Endothelial cell of umbilical vein (primary cell): ENCODE data around the gene NDUFS8. TPM values are rescaled to one million over a fixed set of nuclear protein-coding genes. Genes with fewer than 3 reads are reported as not detected.

Source experiments
- BruUV-seq: library from RNA; stranded (reverse); fragments of 400-500 nt; replicated peaks from 2 replicates; lab custom pipeline; 2021; lab: Mats Ljungman, UMichigan
- CTCF ChIA-PET: fragments of 300-600, 350-600 bp; sonication (Branson Sonifier 250); formaldehyde crosslinking; loops from one replicate; lab custom pipeline; 2021; ENCODE audit warnings: antibody characterized with exemption, inconsistent platforms; lab: Charles Lee
- POLR2A ChIA-PET: fragments of 300-600, 350-600 bp; sonication (Branson Sonifier 250); formaldehyde crosslinking; loops from one replicate; lab custom pipeline; 2021; ENCODE audit warnings: antibody characterized with exemption, inconsistent platforms; lab: Charles Lee
- DNase-seq: peaks from one replicate; pipeline ENCODE4 v3.0.0-alpha.2; 2011; ENCODE audit warnings: low read depth, low spot score
- FAIRE-seq: peaks from 2 replicates; lab custom pipeline; 2011; peaks lifted over from hg19 to GRCh38; lab: Jason Lieb, UNC
- H2AFZ ChIP-seq: 2 replicates; pipeline ENCODE4 v1.6.0; 2012; ENCODE audit warnings: low read depth, low read length, control low read depth, inconsistent platforms
- H3K27ac ChIP-seq: 2 replicates; pipeline ENCODE4 v1.5.1; 2011; ENCODE audit warnings: low read depth, mild to moderate bottlenecking, control low read depth, low read length, moderate library complexity; ENCODE audit not compliant: insufficient read depth
- H3K27me3 ChIP-seq, 2 experiments: 2 replicates each; pipeline versions ENCODE4 v1.6.0 to v1.6.1; 2011; ENCODE audit warnings: low read length in 2 of 2, mixed read lengths in 1 of 2; ENCODE audit not compliant: control insufficient read depth in 2 of 2, insufficient read depth in 2 of 2
- H3K36me3 ChIP-seq, 2 experiments: 2 replicates in 1 of 2; 3 replicates in 1 of 2; pipeline ENCODE4 v1.5.1; 2011; ENCODE audit warnings: low read length in 2 of 2, mild to moderate bottlenecking in 1 of 2, moderate library complexity in 1 of 2; ENCODE audit not compliant: control insufficient read depth in 2 of 2, insufficient read depth in 2 of 2; ENCODE audit errors: extremely low read depth in 1 of 2
- H3K4me1 ChIP-seq: 3 replicates; pipeline ENCODE4 v1.5.1; 2011; ENCODE audit warnings: mild to moderate bottlenecking, low read length; ENCODE audit not compliant: control insufficient read depth, insufficient read depth; ENCODE audit errors: extremely low read depth
- H3K4me2 ChIP-seq: 2 replicates; pipeline ENCODE4 v1.6.1; 2011; ENCODE audit warnings: low read length, control low read depth, mixed read lengths; ENCODE audit not compliant: insufficient read depth
- H3K4me3 ChIP-seq, 3 experiments: fragments of 200-600 bp in 1 of 3; sonication (generic), shearing (Covaris generic) in 1 of 3; replicated peaks in 1 of 3; 2 replicates each; pipeline ENCODE4 v1.5.1; 2011 to 2016; ENCODE audit warnings: control low read depth in 3 of 3, low read length in 3 of 3, mild to moderate bottlenecking in 2 of 3, inconsistent platforms in 1 of 3, low read depth in 1 of 3, moderate library complexity in 1 of 3; ENCODE audit not compliant: insufficient read depth in 1 of 3
- H3K79me2 ChIP-seq: 2 replicates; pipeline ENCODE4 v1.6.0; 2012; ENCODE audit warnings: low read length, inconsistent platforms; ENCODE audit not compliant: control insufficient read depth, insufficient read depth
- H3K9ac ChIP-seq: replicated peaks from 2 replicates; pipeline ENCODE3; 2011; ENCODE audit warnings: low read length, control low read depth; ENCODE audit not compliant: insufficient read depth; ENCODE audit errors: extremely low read depth
- H3K9me1 ChIP-seq: replicated peaks from 3 replicates; pipeline ENCODE4 v1.6.0; 2011; ENCODE audit warnings: mild to moderate bottlenecking, low read length; ENCODE audit not compliant: control insufficient read depth, insufficient read depth; ENCODE audit errors: extremely low read depth
- H3K9me3 ChIP-seq: replicated peaks from 2 replicates; pipeline ENCODE4 v1.5.1; 2012; ENCODE audit warnings: low read length, inconsistent platforms; ENCODE audit not compliant: control insufficient read depth, insufficient read depth
- H4K20me1 ChIP-seq: replicated peaks from 2 replicates; pipeline ENCODE3; 2011; ENCODE audit warnings: mild to moderate bottlenecking, low read length; ENCODE audit not compliant: control insufficient read depth, insufficient read depth; ENCODE audit errors: extremely low read depth
- EZH2 ChIP-seq: IDR thresholded peaks from 2 replicates; pipeline ENCODE4 v1.6.1; 2012; ENCODE audit warnings: borderline replicate concordance, low read depth, mild to moderate bottlenecking, moderate library complexity, low read length, inconsistent platforms; ENCODE audit not compliant: severe bottlenecking
- FOS ChIP-seq: IDR thresholded peaks from 2 replicates; pipeline ENCODE4 v1.6.1; 2011; ENCODE audit warnings: mild to moderate bottlenecking, low read length, moderate library complexity, borderline replicate concordance; ENCODE audit not compliant: insufficient read depth
- GATA2 ChIP-seq: IDR thresholded peaks from 2 replicates; pipeline ENCODE4 v1.7.0; 2011; ENCODE audit warnings: low read depth, mild to moderate bottlenecking, moderate library complexity, mixed read lengths, low read length; ENCODE audit not compliant: insufficient read length, insufficient read depth
- JUN ChIP-seq: IDR thresholded peaks from 2 replicates; pipeline ENCODE4 v1.6.1; 2011; ENCODE audit warnings: borderline replicate concordance, low read depth; ENCODE audit not compliant: insufficient read length, insufficient read depth
- MYC ChIP-seq: IDR thresholded peaks from one replicate; pipeline ENCODE4 v1.6.1; 2011; ENCODE audit warnings: mild to moderate bottlenecking, low read depth, low read length
- POLR2A ChIP-seq: IDR thresholded peaks from 2 replicates; pipeline ENCODE4 v1.6.1; 2012; ENCODE audit warnings: low read depth, mild to moderate bottlenecking, control low read depth, low read length
- POLR2AphosphoS5 ChIP-seq: IDR thresholded peaks from 2 replicates; pipeline ENCODE4 v1.6.1; 2012; ENCODE audit warnings: low read depth, mild to moderate bottlenecking, control low read depth, low read length, moderate library complexity; ENCODE audit not compliant: insufficient read depth
- dilution Hi-C: fragments of 300-500 bp; cut with MboI; formaldehyde crosslinking; loops from one replicate; pipeline ENCODE4 v1.15.0; 2019; ENCODE audit warnings: low sequenced_read_pairs; ENCODE audit not compliant: extremely low pct_ligation_motif_present
- intact Hi-C: fragments of 100-400 bp; cut with micrococcal nuclease; formaldehyde crosslinking; loops from one replicate; pipeline ENCODE4 v1.10.0; 2022
- polyA plus RNA-seq, 4 experiments: library from polyadenylated mRNA; depleted of rRNA in 3 of 4; stranded (reverse) in 3 of 4; unstranded in 1 of 4; fragments of >200 nt; gene quantifications; 2 replicates each; pipeline versions ENCODE4 v1.2.1 to v1.2.3, GENCODE V29; 2011 to 2012; ENCODE audit warnings: missing spikeins in 1 of 4
- total RNA-seq: library from RNA; stranded (reverse); gene quantifications from 2 replicates; pipeline ENCODE4 v1.2.3, GENCODE V29; 2021
- TF ChIP-seq, protein P1 (sequence below): IDR thresholded peaks from 2 replicates; pipeline ENCODE4 v1.6.1; 2011; ENCODE audit not compliant: insufficient read depth, insufficient read length
- TF ChIP-seq, protein P2 (sequence below), 2 donors: IDR thresholded peaks; 1 replicate in 1 of 2; 2 replicates in 1 of 2; pipeline ENCODE4 v1.5.1; 2011; ENCODE audit warnings: low read length in 2 of 2, mild to moderate bottlenecking in 2 of 2, moderate library complexity in 2 of 2, control low read depth in 1 of 2, inconsistent platforms in 1 of 2, low read depth in 1 of 2; ENCODE audit not compliant: insufficient read depth in 1 of 2; ENCODE audit errors: extremely low read depth in 1 of 2

The NDUFS8 gene
- total and polyA plus RNA-seq, 2 donors (not counting 3 experiments of a cell fraction or from before 2014, with no cell fraction given): 166 to 170 TPM

DNA sequence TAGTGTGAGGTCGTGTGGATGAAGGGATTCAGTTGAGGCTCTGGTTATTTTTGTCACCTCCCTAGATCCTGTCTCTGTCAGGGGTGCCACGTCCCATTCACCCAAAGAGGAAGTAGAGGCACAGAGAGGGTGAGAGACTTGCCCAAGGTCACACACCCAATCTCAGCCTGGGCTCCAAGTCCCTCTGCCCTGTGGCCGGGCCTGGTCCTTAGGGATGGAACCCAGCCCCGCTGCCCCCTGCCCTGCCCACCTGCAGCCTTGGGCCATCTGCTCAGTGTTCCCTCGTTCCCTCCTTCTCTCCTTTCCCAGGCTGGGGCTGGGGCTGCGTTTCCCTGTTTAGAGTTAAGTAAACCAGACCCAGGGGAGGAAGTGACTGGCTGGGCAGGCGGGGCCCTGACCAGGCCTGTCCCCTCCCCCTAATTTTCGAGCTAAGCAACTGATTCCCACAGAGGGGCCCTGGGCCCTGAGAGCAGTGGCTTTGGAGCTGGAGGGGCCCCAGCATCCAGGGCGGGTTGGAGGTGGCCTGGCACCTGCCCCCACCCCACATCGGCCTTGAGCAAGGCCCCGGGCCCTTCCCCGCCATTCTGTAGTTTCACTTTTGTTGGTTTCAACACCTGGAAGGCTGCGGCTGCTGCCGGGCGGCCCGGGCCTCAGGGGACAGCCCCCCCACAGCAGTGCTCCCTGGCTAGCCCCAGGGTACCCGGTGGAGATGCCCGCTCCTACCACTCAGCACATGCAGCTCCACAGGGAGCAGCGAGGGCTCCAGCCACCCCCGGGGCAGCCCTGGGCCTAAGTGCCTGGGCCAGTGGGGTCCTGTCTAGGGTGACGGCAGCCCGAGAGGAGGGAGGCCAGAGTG is 9.8 kb downstream of the NDUFS8 start:
- dilution Hi-C loops: no loop called here
- Histone ChIP-seq H3K9me3 (no peaks in the 10 kb centered on the region), H3K9me1 (no peaks in the 10 kb centered on the region), H3K27ac (peak overlapping the region; percentile 30), H3K4me1 (peaks cover 20% of the 10 kb centered on the region), H3K79me2 (peaks cover 24% of the 10 kb centered on the region), H3K27me3 (no peaks in the 10 kb centered on the region), H2AFZ (peak overlapping the region; percentile 37), H4K20me1 (no peaks in the 10 kb centered on the region), H3K4me2 (peak overlapping the region; percentile 84), H3K36me3 (peaks cover 0 to 29% of the 10 kb centered on the region in 2 experiments), H3K9ac (peak overlapping the region; percentile 73), H3K4me3 (peak overlapping the region; percentile 24 to 58 (median 36))
- POLR2A ChIA-PET: interaction anchor here (1.2 kb wide), 1 partner anchor 124 kb away, joined by 7 read pairs; no protein-coding TSS in a partner anchor
- CTCF ChIA-PET: interaction anchor here (0.6 to 1.8 kb wide), 3 partner anchors 11 to 168 kb away, joined by 3 to 4 read pairs (median 3); no protein-coding TSS in a partner anchor
- TF ChIP-seq POLR2AphosphoS5: peak; percentile 64
- TF ChIP-seq, protein P1, sequence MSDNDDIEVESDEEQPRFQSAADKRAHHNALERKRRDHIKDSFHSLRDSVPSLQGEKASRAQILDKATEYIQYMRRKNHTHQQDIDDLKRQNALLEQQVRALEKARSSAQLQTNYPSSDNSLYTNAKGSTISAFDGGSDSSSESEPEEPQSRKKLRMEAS: no peak
- TF ChIP-seq JUN: no peak
- TF ChIP-seq EZH2: no peak
- TF ChIP-seq, protein P2, sequence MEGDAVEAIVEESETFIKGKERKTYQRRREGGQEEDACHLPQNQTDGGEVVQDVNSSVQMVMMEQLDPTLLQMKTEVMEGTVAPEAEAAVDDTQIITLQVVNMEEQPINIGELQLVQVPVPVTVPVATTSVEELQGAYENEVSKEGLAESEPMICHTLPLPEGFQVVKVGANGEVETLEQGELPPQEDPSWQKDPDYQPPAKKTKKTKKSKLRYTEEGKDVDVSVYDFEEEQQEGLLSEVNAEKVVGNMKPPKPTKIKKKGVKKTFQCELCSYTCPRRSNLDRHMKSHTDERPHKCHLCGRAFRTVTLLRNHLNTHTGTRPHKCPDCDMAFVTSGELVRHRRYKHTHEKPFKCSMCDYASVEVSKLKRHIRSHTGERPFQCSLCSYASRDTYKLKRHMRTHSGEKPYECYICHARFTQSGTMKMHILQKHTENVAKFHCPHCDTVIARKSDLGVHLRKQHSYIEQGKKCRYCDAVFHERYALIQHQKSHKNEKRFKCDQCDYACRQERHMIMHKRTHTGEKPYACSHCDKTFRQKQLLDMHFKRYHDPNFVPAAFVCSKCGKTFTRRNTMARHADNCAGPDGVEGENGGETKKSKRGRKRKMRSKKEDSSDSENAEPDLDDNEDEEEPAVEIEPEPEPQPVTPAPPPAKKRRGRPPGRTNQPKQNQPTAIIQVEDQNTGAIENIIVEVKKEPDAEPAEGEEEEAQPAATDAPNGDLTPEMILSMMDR (IDR thresholded peaks at IDR 0.05; ENCODE audit: extremely low read depth in 1 of 2, insufficient read depth in 1 of 2, low read depth in 1 of 2, low read length in 2 of 2): no peak
- TF ChIP-seq FOS: no peak
- TF ChIP-seq MYC: no peak
- TF ChIP-seq POLR2A: peak; percentile 76
- no peak for TF ChIP-seq GATA2
- FAIRE-seq (peak; percentile 83), DNase-seq (peak; percentile 86)
- intact Hi-C loops: loop anchor here (1.0 kb wide), 1 partner anchor 81 kb away; the partner anchor contains the start of gene CHKA
- TSS peak; percentile 51 for BruUV-seq
